GM23338 (cell line): ENCODE results near the gene MIEF2. TPM values are rescaled to one million over a fixed set of nuclear protein-coding genes. Genes with fewer than 3 reads are reported as not detected.

Experiments
- ATAC-seq: fragments of 200-7000 bp; cut with Tn5 transposase; 3 replicates; pipeline ENCODE4 v1.9.1; 2020
- DNase-seq: peaks from one replicate; pipeline ENCODE4 v3.0.0-alpha.2; 2015; ENCODE audit warnings: low spot score
- H2AFZ ChIP-seq: fragments of 200-600 bp; sonication (generic); 2 replicates; pipeline ENCODE4 v1.8.0; 2016; ENCODE audit warnings: antibody characterized with exemption, mild to moderate bottlenecking, moderate library complexity
- H3F3A ChIP-seq: fragments of 200-600 bp; sonication (generic); replicated peaks from 2 replicates; pipeline ENCODE4 v1.8.0; 2017; ENCODE audit warnings: antibody characterized with exemption, mixed run types, low read depth
- H3K27ac ChIP-seq: fragments of 200-600 bp; sonication (generic); 2 replicates; pipeline ENCODE4 v1.6.1; 2016; ENCODE audit warnings: low read depth
- H3K27me3 ChIP-seq: fragments of 200-600 bp; sonication (generic); 2 replicates; pipeline ENCODE4 v1.8.0; 2016; ENCODE audit warnings: mild to moderate bottlenecking, mixed run types, moderate library complexity; ENCODE audit not compliant: insufficient read depth
- H3K36me3 ChIP-seq: fragments of 200-600 bp; sonication (generic); 2 replicates; pipeline ENCODE4 v1.8.0; 2016; ENCODE audit warnings: mild to moderate bottlenecking; ENCODE audit not compliant: insufficient read depth
- H3K4me1 ChIP-seq: fragments of 200-600 bp; sonication (generic); 2 replicates; pipeline ENCODE4 v1.8.0; 2016; ENCODE audit warnings: mild to moderate bottlenecking, moderate library complexity; ENCODE audit not compliant: insufficient read depth
- H3K4me2 ChIP-seq: fragments of 200-600 bp; sonication (generic); 2 replicates; pipeline ENCODE4 v1.7.1; 2017; ENCODE audit warnings: mixed run types
- H3K4me3 ChIP-seq: fragments of 200-600 bp; sonication (generic); 2 replicates; pipeline ENCODE4 v1.6.1; 2016; ENCODE audit warnings: mixed run types
- H3K79me2 ChIP-seq: fragments of 200-600 bp; sonication (generic); replicated peaks from 2 replicates; pipeline ENCODE4 v1.8.0; 2017; ENCODE audit warnings: mild to moderate bottlenecking; ENCODE audit not compliant: insufficient read depth
- H3K9me2 ChIP-seq: fragments of 200-600 bp; sonication (generic); 2 replicates; pipeline ENCODE4 v1.8.0; 2017; ENCODE audit not compliant: insufficient read depth
- H4K20me1 ChIP-seq: fragments of 200-600 bp; sonication (generic); replicated peaks from 2 replicates; pipeline ENCODE4 v1.8.0; 2017; ENCODE audit warnings: mild to moderate bottlenecking; ENCODE audit not compliant: insufficient read depth
- H3K27ac Mint-ChIP-seq: 2 replicates; pipeline ENCODE4 v1.8.0; 2020; ENCODE audit warnings: inconsistent platforms, mild to moderate bottlenecking, moderate library complexity, mixed read lengths
- H3K27me3 Mint-ChIP-seq: 3 replicates; pipeline ENCODE4 v1.8.0; 2022; ENCODE audit warnings: low read depth, mild to moderate bottlenecking, moderate library complexity, mixed read lengths, inconsistent platforms; ENCODE audit not compliant: insufficient read depth, poor library complexity
- H3K36me3 Mint-ChIP-seq: 3 replicates; pipeline ENCODE4 v1.8.0; 2021; ENCODE audit warnings: low read depth, mild to moderate bottlenecking, inconsistent platforms, moderate library complexity, mixed read lengths
- H3K4me1 Mint-ChIP-seq: 3 replicates; pipeline ENCODE4 v1.8.0; 2020; ENCODE audit warnings: mild to moderate bottlenecking, inconsistent platforms, mixed read lengths
- H3K4me3 Mint-ChIP-seq: 3 replicates; pipeline ENCODE4 v1.8.0; 2021; ENCODE audit warnings: moderate library complexity, mild to moderate bottlenecking, inconsistent platforms, mixed read lengths
- H3K9me3 Mint-ChIP-seq: 3 replicates; pipeline ENCODE4 v1.8.0; 2020; ENCODE audit warnings: moderate library complexity, mild to moderate bottlenecking, inconsistent platforms, mixed read lengths
- CREB1 ChIP-seq: fragments of 250-450 bp; sonication (Bioruptor Pico); IDR thresholded peaks from 2 replicates; pipeline ENCODE4 v1.5.0; 2020; ENCODE audit warnings: low read depth, mild to moderate bottlenecking, moderate library complexity
- EZH2 ChIP-seq: fragments of 200-600 bp; sonication (generic); IDR thresholded peaks from one replicate; pipeline ENCODE4 v1.8.0; 2017; ENCODE audit warnings: antibody characterized with exemption, mild to moderate bottlenecking, low read depth; ENCODE audit not compliant: unreplicated experiment
- EZH2phosphoT487 ChIP-seq: fragments of 200-600 bp; sonication (generic); IDR thresholded peaks from one replicate; pipeline ENCODE4 v1.8.1; 2018; ENCODE audit warnings: antibody characterized with exemption; ENCODE audit not compliant: unreplicated experiment
- JUNB ChIP-seq: IDR thresholded peaks from one replicate; pipeline ENCODE4 v1.6.1; 2016; ENCODE audit warnings: antibody characterized with exemption; ENCODE audit not compliant: unreplicated experiment
- NANOG ChIP-seq: IDR thresholded peaks from 2 replicates; pipeline ENCODE4 v1.6.1; 2016; ENCODE audit warnings: antibody characterized with exemption, borderline replicate concordance
- POLR2AphosphoS5 ChIP-seq: IDR thresholded peaks from 2 replicates; pipeline ENCODE4 v1.6.1; 2016; ENCODE audit warnings: antibody characterized with exemption, low read depth
- STAT1 ChIP-seq: IDR thresholded peaks from one replicate; pipeline ENCODE4 v1.6.1; 2016; ENCODE audit warnings: antibody characterized with exemption; ENCODE audit not compliant: unreplicated experiment
- ZNF114 ChIP-seq: fragments of 250-450 bp; sonication (Bioruptor Pico); IDR thresholded peaks from 2 replicates; pipeline ENCODE4 v1.5.0; 2020; ENCODE audit warnings: mild to moderate bottlenecking, moderate library complexity
- ZNF331 ChIP-seq: fragments of 250-450 bp; sonication (Bioruptor Pico); IDR thresholded peaks from 2 replicates; pipeline ENCODE4 v1.5.0; 2020; ENCODE audit warnings: low read depth, mild to moderate bottlenecking, moderate library complexity
- ZNF462 ChIP-seq: fragments of 250-450 bp; sonication (Bioruptor Pico); IDR thresholded peaks from 2 replicates; pipeline ENCODE4 v1.5.0; 2020; ENCODE audit warnings: mild to moderate bottlenecking, moderate library complexity
- polyA plus RNA-seq: library from polyadenylated mRNA; unstranded; fragments of >200 nt; fragmentation: Nextera tagmentation; extraction: Ambion mirVana; gene quantifications from 2 replicates; pipeline ENCODE4 v1.2.1, GENCODE V29; 2016
- total RNA-seq: library from RNA; depleted of rRNA; stranded (reverse); fragments of >200 nt; shearing (Covaris generic); gene quantifications from 2 replicates; pipeline ENCODE4 v1.2.3, GENCODE V29; 2014
- TF ChIP-seq, protein P1 (sequence below): IDR thresholded peaks from 2 replicates; pipeline ENCODE4 v1.6.1; 2016; ENCODE audit warnings: antibody characterized with exemption
- TF ChIP-seq, protein P2 (sequence below), 2 experiments: fragments of 200-600 bp in 1 of 2; sonication (generic) in 1 of 2; conservative IDR thresholded peaks; 2 replicates each; pipeline versions ENCODE4 v1.5.1 to v1.6.1; 2016 to 2017; ENCODE audit warnings: antibody characterized with exemption in 2 of 2, low read depth in 2 of 2, mild to moderate bottlenecking in 2 of 2, moderate library complexity in 1 of 2
- TF ChIP-seq, protein P3 (sequence below): IDR thresholded peaks from one replicate; pipeline ENCODE4 v1.6.1; 2018; ENCODE audit warnings: antibody characterized with exemption; ENCODE audit not compliant: unreplicated experiment

Gene MIEF2
- total and polyA plus RNA-seq, 2 experiments from 2014 or later: 8.2 to 26.5 TPM

- H3K36me3 ChIP-seq: 0 out of 2 replicates have a peak, but pooled peaks cover 3% of the 10 kb centered on the region
- no peak overlapping the region for H3K27ac ChIP-seq
- no peaks in the 10 kb centered on the region for H3K27me3 ChIP-seq
- DNase-seq (no peak), ATAC-seq (no peak)
- H4K20me1 ChIP-seq: no peaks in the 10 kb centered on the region; the same call in 1 of the 2 replicates
- no peak overlapping the region for H3K4me2 ChIP-seq
- H3K27me3 Mint-ChIP-seq: peaks cover 5% of the 10 kb centered on the region
- no peaks in the 10 kb centered on the region for H3K4me1 Mint-ChIP-seq
- H2AFZ ChIP-seq: no peak overlapping the region
- H3K4me3 Mint-ChIP-seq: no peak overlapping the region
- peaks cover 39% of the 10 kb centered on the region for H3K36me3 Mint-ChIP-seq
- H3K9me3 Mint-ChIP-seq: no peaks in the 10 kb centered on the region
- TF ChIP-seq EZH2 (no peak), STAT1 (no peak), ZNF462 (no peak), ZNF114 (no peak), POLR2AphosphoS5 (no peak), EZH2phosphoT487 (no peak), CREB1 (CRISPR knock-in tag) (no peak), JUNB (no peak), ZNF331 (CRISPR knock-in tag) (no peak), NANOG (no peak)
- TF ChIP-seq, protein P1, sequence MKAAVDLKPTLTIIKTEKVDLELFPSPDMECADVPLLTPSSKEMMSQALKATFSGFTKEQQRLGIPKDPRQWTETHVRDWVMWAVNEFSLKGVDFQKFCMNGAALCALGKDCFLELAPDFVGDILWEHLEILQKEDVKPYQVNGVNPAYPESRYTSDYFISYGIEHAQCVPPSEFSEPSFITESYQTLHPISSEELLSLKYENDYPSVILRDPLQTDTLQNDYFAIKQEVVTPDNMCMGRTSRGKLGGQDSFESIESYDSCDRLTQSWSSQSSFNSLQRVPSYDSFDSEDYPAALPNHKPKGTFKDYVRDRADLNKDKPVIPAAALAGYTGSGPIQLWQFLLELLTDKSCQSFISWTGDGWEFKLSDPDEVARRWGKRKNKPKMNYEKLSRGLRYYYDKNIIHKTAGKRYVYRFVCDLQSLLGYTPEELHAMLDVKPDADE: no peak
- TF ChIP-seq, protein P2, sequence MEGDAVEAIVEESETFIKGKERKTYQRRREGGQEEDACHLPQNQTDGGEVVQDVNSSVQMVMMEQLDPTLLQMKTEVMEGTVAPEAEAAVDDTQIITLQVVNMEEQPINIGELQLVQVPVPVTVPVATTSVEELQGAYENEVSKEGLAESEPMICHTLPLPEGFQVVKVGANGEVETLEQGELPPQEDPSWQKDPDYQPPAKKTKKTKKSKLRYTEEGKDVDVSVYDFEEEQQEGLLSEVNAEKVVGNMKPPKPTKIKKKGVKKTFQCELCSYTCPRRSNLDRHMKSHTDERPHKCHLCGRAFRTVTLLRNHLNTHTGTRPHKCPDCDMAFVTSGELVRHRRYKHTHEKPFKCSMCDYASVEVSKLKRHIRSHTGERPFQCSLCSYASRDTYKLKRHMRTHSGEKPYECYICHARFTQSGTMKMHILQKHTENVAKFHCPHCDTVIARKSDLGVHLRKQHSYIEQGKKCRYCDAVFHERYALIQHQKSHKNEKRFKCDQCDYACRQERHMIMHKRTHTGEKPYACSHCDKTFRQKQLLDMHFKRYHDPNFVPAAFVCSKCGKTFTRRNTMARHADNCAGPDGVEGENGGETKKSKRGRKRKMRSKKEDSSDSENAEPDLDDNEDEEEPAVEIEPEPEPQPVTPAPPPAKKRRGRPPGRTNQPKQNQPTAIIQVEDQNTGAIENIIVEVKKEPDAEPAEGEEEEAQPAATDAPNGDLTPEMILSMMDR (conservative IDR thresholded peaks at IDR 0.05; ENCODE audit: low read depth in 2 of 2): no peak
- TF ChIP-seq, protein P3, sequence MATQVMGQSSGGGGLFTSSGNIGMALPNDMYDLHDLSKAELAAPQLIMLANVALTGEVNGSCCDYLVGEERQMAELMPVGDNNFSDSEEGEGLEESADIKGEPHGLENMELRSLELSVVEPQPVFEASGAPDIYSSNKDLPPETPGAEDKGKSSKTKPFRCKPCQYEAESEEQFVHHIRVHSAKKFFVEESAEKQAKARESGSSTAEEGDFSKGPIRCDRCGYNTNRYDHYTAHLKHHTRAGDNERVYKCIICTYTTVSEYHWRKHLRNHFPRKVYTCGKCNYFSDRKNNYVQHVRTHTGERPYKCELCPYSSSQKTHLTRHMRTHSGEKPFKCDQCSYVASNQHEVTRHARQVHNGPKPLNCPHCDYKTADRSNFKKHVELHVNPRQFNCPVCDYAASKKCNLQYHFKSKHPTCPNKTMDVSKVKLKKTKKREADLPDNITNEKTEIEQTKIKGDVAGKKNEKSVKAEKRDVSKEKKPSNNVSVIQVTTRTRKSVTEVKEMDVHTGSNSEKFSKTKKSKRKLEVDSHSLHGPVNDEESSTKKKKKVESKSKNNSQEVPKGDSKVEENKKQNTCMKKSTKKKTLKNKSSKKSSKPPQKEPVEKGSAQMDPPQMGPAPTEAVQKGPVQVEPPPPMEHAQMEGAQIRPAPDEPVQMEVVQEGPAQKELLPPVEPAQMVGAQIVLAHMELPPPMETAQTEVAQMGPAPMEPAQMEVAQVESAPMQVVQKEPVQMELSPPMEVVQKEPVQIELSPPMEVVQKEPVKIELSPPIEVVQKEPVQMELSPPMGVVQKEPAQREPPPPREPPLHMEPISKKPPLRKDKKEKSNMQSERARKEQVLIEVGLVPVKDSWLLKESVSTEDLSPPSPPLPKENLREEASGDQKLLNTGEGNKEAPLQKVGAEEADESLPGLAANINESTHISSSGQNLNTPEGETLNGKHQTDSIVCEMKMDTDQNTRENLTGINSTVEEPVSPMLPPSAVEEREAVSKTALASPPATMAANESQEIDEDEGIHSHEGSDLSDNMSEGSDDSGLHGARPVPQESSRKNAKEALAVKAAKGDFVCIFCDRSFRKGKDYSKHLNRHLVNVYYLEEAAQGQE: no peak
- H3K9me2 ChIP-seq: no peaks in the 10 kb centered on the region
- H3F3A ChIP-seq: no peaks in the 10 kb centered on the region
- H3K4me1 ChIP-seq: no peaks in the 10 kb centered on the region
- H3K4me3 ChIP-seq: no peak overlapping the region
- peaks cover 6% of the 10 kb centered on the region for H3K79me2 ChIP-seq
- H3K27ac Mint-ChIP-seq: 0 out of 2 replicates have a peak overlapping the region, but pooled peaks have one; percentile 26
Measured at GRCh38 chr17:18236494-18236893, 24.0 kb upstream of the MIEF2 start.
